ENCODE data around the gene ARHGAP29. TPM values are rescaled to one million over a fixed set of nuclear protein-coding genes. Genes with fewer than 3 reads are reported as not detected.

ARHGAP29 gene
- total and polyA plus RNA-seq, 8 donors = 42.3 to 66.8 (median 62.1) TPM

GRCh38 chr1:94236630-94237290 lies 624 bp downstream of the ARHGAP29 start:
- intact Hi-C loops (cut with DNase I) = loop anchor here in 1 of 2 donors (5.0 to 10.0 kb wide), 2 partner anchors 91 to 172 kb away; no protein-coding TSS in a partner anchor
- DNase-seq = peak in 2 of 4 donors; percentile 45

GRCh38 chr1:94236013-94236491 lies 1.3 kb downstream of the ARHGAP29 start:
- peak; percentile 8 for ATAC-seq
- H3K4me1 ChIP-seq = peaks cover 0 to 24% of the 10 kb centered on the region in 2 donors
- H3K9me3 ChIP-seq = no peaks in the 10 kb centered on the region
- intact Hi-C loops (cut with DNase I) = loop anchor here in 1 of 2 donors (5.0 to 10.0 kb wide), 2 partner anchors 91 to 171 kb away; no protein-coding TSS in a partner anchor
- DNase-seq = peak in 1 of 4 donors; percentile 28
- TF ChIP-seq CTCF (IDR thresholded peaks at IDR 0.05) = no peak
- peaks cover 0 to 83% of the 10 kb centered on the region in 2 donors for H3K27me3 ChIP-seq
- peak overlapping the region; percentile 75 to 81 for H3K4me3 ChIP-seq
- no peaks in the 10 kb centered on the region for H3K36me3 ChIP-seq
- peak overlapping the region; percentile 89 to 93 for H3K27ac ChIP-seq

More at GRCh38 chr1:94236630-94237290, 624 bp downstream of the ARHGAP29 start:
- ATAC-seq = peak; percentile 61
- Histone ChIP-seq H3K27me3 (peaks cover 0 to 81% of the 10 kb centered on the region in 2 donors), H3K4me3 (peak overlapping the region; percentile 75 to 81), H3K9me3 (no peaks in the 10 kb centered on the region), H3K4me1 (peaks cover 0 to 21% of the 10 kb centered on the region in 2 donors), H3K27ac (peak overlapping the region; percentile 89 to 93), H3K36me3 (no peaks in the 10 kb centered on the region)
- TF ChIP-seq CTCF (IDR thresholded peaks at IDR 0.05) = peak in 1 of 2 donors; percentile 11

- peaks cover 0 to 24% of the 10 kb centered on the region in 2 donors for H3K4me1 ChIP-seq
- no peak for ATAC-seq
- no peak for TF ChIP-seq CTCF (IDR thresholded peaks at IDR 0.05)
- peak overlapping the region; percentile 89 to 93 for H3K27ac ChIP-seq
- DNase-seq = no peak
- peak overlapping the region; percentile 75 to 81 for H3K4me3 ChIP-seq
- H3K36me3 ChIP-seq = no peaks in the 10 kb centered on the region
- intact Hi-C loops (cut with DNase I) = loop anchor here in 1 of 2 donors (5.0 to 10.0 kb wide), 2 partner anchors 92 to 171 kb away; no protein-coding TSS in a partner anchor
- H3K27me3 ChIP-seq = peaks cover 0 to 84% of the 10 kb centered on the region in 2 donors
- no peaks in the 10 kb centered on the region for H3K9me3 ChIP-seq
Measured at GRCh38 chr1:94235189-94236012, 2.0 kb downstream of the ARHGAP29 start.

- peaks cover 0 to 83% of the 10 kb centered on the region in 2 donors for H3K27me3 ChIP-seq
- peak overlapping the region in 1 of 2 donors; percentile 89 for H3K27ac ChIP-seq
- ATAC-seq = no peak
- TF ChIP-seq CTCF (IDR thresholded peaks at IDR 0.05) = no peak
- H3K4me1 ChIP-seq = peaks cover 0 to 24% of the 10 kb centered on the region in 2 donors
- H3K9me3 ChIP-seq = no peaks in the 10 kb centered on the region
- intact Hi-C loops (cut with DNase I) = loop anchor here in 1 of 2 donors (5.0 to 10.0 kb wide), 2 partner anchors 93 to 170 kb away; no protein-coding TSS in a partner anchor
- H3K36me3 ChIP-seq = no peaks in the 10 kb centered on the region
- no peak for DNase-seq
- H3K4me3 ChIP-seq = peak overlapping the region in 1 of 2 donors; percentile 81
Measured at GRCh38 chr1:94234615-94235014, 2.8 kb downstream of the ARHGAP29 start.

Data from left lung (tissue), 10 donors.